Measurements from ENCODE around the gene POU2F3. TPM values are rescaled to one million over a fixed set of nuclear protein-coding genes. Genes with fewer than 3 reads are reported as not detected.

The POU2F3 gene
- total and polyA plus RNA-seq, 2 of the 13 experiments (the other 11 are each of a cell fraction or from before 2014, with no cell fraction given) = not detected

- TF ChIP-seq SIN3B (IDR thresholded peaks at IDR 0.05; ENCODE audit: low read length) (no peak), TBP (CRISPR knock-in tag; IDR thresholded peaks at IDR 0.05) (no peak), FOSL1 (CRISPR knock-in tag; IDR thresholded peaks at IDR 0.05; ENCODE audit: borderline replicate concordance) (no peak)
Observed at GRCh38 chr11:120268686-120269085, 28.7 kb downstream of the POU2F3 start (continued).

GRCh38 chr11:120270386-120270785 lies 30.4 kb downstream of the POU2F3 start:
- CTCF ChIA-PET (ENCODE audit: low intra/inter-chr PET ratio, low total read pairs) = no interaction called here

More at GRCh38 chr11:120270386-120270785, 30.4 kb downstream of the POU2F3 start:
- H3K27me3 ChIP-seq (ENCODE audit: control insufficient read depth in 1 of 2, insufficient read depth in 2 of 2, low read length in 2 of 2) = peaks cover 4 to 28% of the 10 kb centered on the region in 2 experiments; a peak in 4 of 5 replicates
- no peak overlapping the region for H3K27ac ChIP-seq (ENCODE audit: extremely low read length, insufficient read depth, low read length)
- DNase-seq (ENCODE audit: low spot score) = no peak
- no peak overlapping the region for H3K4me3 ChIP-seq (replicated peaks in 1 of 3; ENCODE audit: insufficient read depth in 1 of 3, low read depth in 2 of 3, low read length in 3 of 3)
- no peaks in the 10 kb centered on the region for H3K79me2 ChIP-seq (ENCODE audit: insufficient read depth, low read length)
- POLR2A ChIA-PET = no interaction called here
- peak; percentile 13; the same call in 1 of the 2 replicates for TF ChIP-seq CREB1 (IDR thresholded peaks at IDR 0.05)
- no peak for TF ChIP-seq CREB1 (CRISPR knock-in tag; IDR thresholded peaks at IDR 0.05)
- no peak for TF ChIP-seq ZGPAT (CRISPR knock-in tag; IDR thresholded peaks at IDR 0.05)
- H4K20me1 ChIP-seq (ENCODE audit: insufficient read depth, low read length) = no peaks in the 10 kb centered on the region
- no peak overlapping the region for H3K9ac ChIP-seq (ENCODE audit: insufficient read depth, low read depth, low read length)
- intact Hi-C loops (cut with micrococcal nuclease; ENCODE audit: unreplicated experiment) (no loop called here), in situ Hi-C loops (cut with HindIII; ENCODE audit: extremely low pct_ligation_motif_present, low pct_unique_long_range_greater_than_20kb) (no loop called here)
- no peak overlapping the region for H2AFZ ChIP-seq (ENCODE audit: low read length)
- no peak for FAIRE-seq
- H3K36me3 ChIP-seq (replicated peaks in 1 of 2; ENCODE audit: control insufficient read depth in 1 of 2, insufficient read depth in 2 of 2, low read length in 2 of 2) = no peaks in the 10 kb centered on the region
- H3K4me2 ChIP-seq (ENCODE audit: low read depth, low read length) = no peak overlapping the region
- no TSS peak for BruUV-seq (replicated peaks)
- WGBS (ENCODE audit: low lambda C conversion rate) = 8% methylated on average over 1 of the region's 1 CpG
- H3K9me3 ChIP-seq (ENCODE audit: low read length) = no peaks in the 10 kb centered on the region
- no peaks in the 10 kb centered on the region for H3K4me1 ChIP-seq (ENCODE audit: insufficient read depth, low read length)
- ATAC-seq = no peak
